GM12878 (cell line): ENCODE measurements around the gene MSGN1. TPM values are rescaled to one million over a fixed set of nuclear protein-coding genes. Genes with fewer than 3 reads are reported as not detected.

Experiments
- ATAC-seq: fragments of 200-7000 bp; cut with Tn5 transposase; 3 replicates; pipeline ENCODE4 v1.9.1; 2020; ENCODE audit warnings: mild to moderate bottlenecking, moderate library complexity
- BruUV-seq: library from RNA; stranded (reverse); fragments of 400-500 nt; replicated peaks from 2 replicates; lab custom pipeline; 2021; lab: Mats Ljungman, UMichigan
- CTCF ChIA-PET: fragments of 300-600 bp; sonication (Branson Sonifier 250); formaldehyde crosslinking; extraction: SDS; loops from one replicate; lab custom pipeline; 2021; ENCODE audit warnings: inconsistent platforms; lab: Yijun Ruan, JAX
- POLR2A ChIA-PET: fragments of 350-600 bp; formaldehyde crosslinking; extraction: SDS; loops from one replicate; lab custom pipeline; 2021; ENCODE audit warnings: inconsistent platforms; lab: Charles Lee
- RAD21 ChIA-PET: fragments of 300-600 bp; sonication (Branson Sonifier 250); formaldehyde crosslinking; loops from one replicate; lab custom pipeline; 2023; ENCODE audit warnings: antibody characterized with exemption; ENCODE audit not compliant: unreplicated experiment; lab: Charles Lee
- SMC1A ChIA-PET: fragments of 300-600 bp; sonication (Branson Sonifier 250); formaldehyde crosslinking; loops from one replicate; lab custom pipeline; 2023; ENCODE audit not compliant: unreplicated experiment, uncharacterized antibody; lab: Charles Lee
- DNase-seq: peaks from one replicate; pipeline ENCODE4 v3.0.0-alpha.2; 2011; ENCODE audit warnings: low read depth, low spot score
- FAIRE-seq: peaks from 3 replicates; lab custom pipeline; 2011; peaks lifted over from hg19 to GRCh38; lab: Jason Lieb, UNC
- H2AFZ ChIP-seq: 2 replicates; pipeline ENCODE4 v1.6.0; 2011; ENCODE audit warnings: low read depth, low read length, control low read depth; ENCODE audit not compliant: control insufficient read depth
- H3K27ac ChIP-seq: 2 replicates; pipeline ENCODE4 v1.5.1; 2011; ENCODE audit warnings: control low read depth; ENCODE audit not compliant: control insufficient read depth, insufficient read depth
- H3K27me3 ChIP-seq, 2 experiments: replicated peaks in 1 of 2; 2 replicates each; pipeline versions ENCODE4 v1.6.0 to v1.6.1; 2011; ENCODE audit warnings: low read length in 1 of 2; ENCODE audit not compliant: control insufficient read depth in 2 of 2, insufficient read depth in 2 of 2
- H3K36me3 ChIP-seq, 2 experiments: 2 replicates each; pipeline ENCODE4 v1.5.1; 2011; ENCODE audit warnings: low read length in 1 of 2; ENCODE audit not compliant: control insufficient read depth in 2 of 2, insufficient read depth in 2 of 2
- H3K4me1 ChIP-seq: 2 replicates; pipeline ENCODE4 v1.6.1; 2011; ENCODE audit warnings: mild to moderate bottlenecking, low read length, moderate library complexity, mixed read lengths; ENCODE audit not compliant: control insufficient read depth, insufficient read depth
- H3K4me2 ChIP-seq: 2 replicates; pipeline ENCODE4 v1.6.0; 2011; ENCODE audit warnings: control low read depth; ENCODE audit not compliant: control insufficient read depth, insufficient read depth
- H3K4me3 ChIP-seq: fragments of 200-600 bp; sonication (generic); 2 replicates; pipeline ENCODE4 v1.5.1; 2016
- H3K79me2 ChIP-seq: 2 replicates; pipeline ENCODE4 v1.6.0; 2011; ENCODE audit warnings: low read length; ENCODE audit not compliant: control insufficient read depth, insufficient read depth
- H3K9ac ChIP-seq: 2 replicates; pipeline ENCODE4 v1.8.0; 2011; ENCODE audit warnings: low read length, control low read depth, mixed read lengths; ENCODE audit not compliant: control insufficient read depth, insufficient read depth
- H3K9me3 ChIP-seq: replicated peaks from 3 replicates; pipeline ENCODE4 v1.5.1; 2011; ENCODE audit warnings: mild to moderate bottlenecking, low read length; ENCODE audit not compliant: control insufficient read depth, insufficient read depth
- H4K20me1 ChIP-seq: 2 replicates; pipeline ENCODE4 v1.6.0; 2011; ENCODE audit not compliant: control insufficient read depth, insufficient read depth
- ATF2 ChIP-seq: IDR thresholded peaks from 2 replicates; pipeline ENCODE4 v1.6.1; 2012; ENCODE audit warnings: low read length, inconsistent platforms
- CTCF ChIP-seq, 3 experiments: IDR thresholded peaks in 2 of 3; conservative IDR thresholded peaks in 1 of 3; 2 replicates each; pipeline ENCODE4 v1.5.1; 2011; ENCODE audit warnings: low read depth in 3 of 3, low read length in 3 of 3, mild to moderate bottlenecking in 3 of 3, control low read depth in 2 of 3, moderate library complexity in 2 of 3, inconsistent platforms in 1 of 3, mixed read lengths in 1 of 3; ENCODE audit not compliant: control insufficient read depth in 2 of 3, insufficient read depth in 1 of 3; ENCODE audit errors: extremely low read depth in 1 of 3
- ESRRA ChIP-seq: IDR thresholded peaks from 2 replicates; pipeline ENCODE4 v1.6.1; 2012; ENCODE audit warnings: mild to moderate bottlenecking, low read length, improper control_type of control experiment
- GATAD2B ChIP-seq: fragments of 450-650 bp; conservative IDR thresholded peaks from 2 replicates; pipeline ENCODE4 v1.6.1; 2017; ENCODE audit warnings: low read depth, mild to moderate bottlenecking, moderate library complexity
- JUNB ChIP-seq: IDR thresholded peaks from 2 replicates; pipeline ENCODE4 v1.6.1; 2016; ENCODE audit warnings: antibody characterized with exemption, mild to moderate bottlenecking
- RBBP5 ChIP-seq: fragments of 200-600 bp; sonication (generic); conservative IDR thresholded peaks from 2 replicates; pipeline ENCODE4 v1.6.1; 2016
- TARDBP ChIP-seq: IDR thresholded peaks from 2 replicates; pipeline ENCODE4 v1.6.1; 2016; ENCODE audit warnings: borderline replicate concordance
- WRNIP1 ChIP-seq: IDR thresholded peaks from 2 replicates; pipeline ENCODE4 v1.6.1; 2011; ENCODE audit warnings: low read depth, low read length, improper control_type of control experiment, borderline replicate concordance
- WGBS: methylation state at CpG from one replicate; pipeline ENCODE4 v1.1.6; 2016; ENCODE audit warnings: low lambda C conversion rate; ENCODE audit not compliant: insufficient replicate concordance, insufficient coverage; ENCODE audit errors: missing lambda C conversion rate; 5-methylcytosine and 5-hydroxymethylcytosine counted together
- in situ Hi-C: fragments of 300-500 bp; cut with MboI; formaldehyde crosslinking; loops from 9 replicates; pipeline ENCODE4 v1.14.3; 2018; ENCODE audit warnings: mixed read lengths
- intact Hi-C: fragments of 100-400 bp; cut with micrococcal nuclease; formaldehyde crosslinking; loops from one replicate; pipeline ENCODE4 v1.14.2; 2022; ENCODE audit not compliant: unreplicated experiment
- polyA plus RNA-seq, 11 experiments: library from polyadenylated mRNA; depleted of rRNA in 4 of 11; unstranded in 6 of 11; stranded (reverse) in 5 of 11; fragments of >200 nt; fragmentation: Nextera tagmentation in 4 of 11; fragmentation: Illumina TruSeq in 1 of 11; extraction: Ambion mirVana in 4 of 11; extraction: Trizol in 1 of 11; gene quantifications; 1 replicate in 1 of 11; 2 replicates in 10 of 11; pipeline versions ENCODE4 v1.2.1 to v1.2.3, GENCODE V29; 2011 to 2016; ENCODE audit warnings: inconsistent platforms in 2 of 11, missing spikeins in 2 of 11, low read depth in 1 of 11
- total RNA-seq, 4 experiments: library from RNA; depleted of rRNA in 3 of 4; stranded (reverse); fragments of >200 nt in 3 of 4; fragmentation: Illumina TruSeq in 1 of 4; extraction: Trizol in 1 of 4; gene quantifications; 2 replicates each; pipeline versions ENCODE4 v1.2.1 to v1.2.3, GENCODE V29; 2013 to 2021

The MSGN1 gene
- total and polyA plus RNA-seq, 10 of the 15 experiments (the other 5 are each of a cell fraction or from before 2014, with no cell fraction given): 0.27 TPM; not detected in 9

GRCh38 chr2:17845806-17846205, 29.5 kb downstream of the MSGN1 start:
- no peak for TF ChIP-seq JUNB
- TF ChIP-seq WRNIP1: no peak
- no peak for TF ChIP-seq TARDBP
- TF ChIP-seq ATF2: no peak
- no peak for TF ChIP-seq RBBP5
- TF ChIP-seq CTCF (IDR thresholded peaks at IDR 0.05 in 2 of 3, conservative IDR thresholded peaks at IDR 0.05 in 1 of 3; ENCODE audit: control insufficient read depth in 2 of 3, extremely low read depth in 1 of 3, insufficient read depth in 1 of 3, low read depth in 3 of 3, low read length in 3 of 3): no peak
- TF ChIP-seq ESRRA: no peak
- TF ChIP-seq GATAD2B: no peak
- Histone ChIP-seq H3K9me3 (no peaks in the 10 kb centered on the region), H3K4me1 (no peaks in the 10 kb centered on the region), H3K79me2 (no peaks in the 10 kb centered on the region), H3K4me3 (no peak overlapping the region), H3K9ac (no peak overlapping the region), H3K36me3 (no peaks in the 10 kb centered on the region), H3K27me3 (0 out of 4 replicates have a peak, but pooled peaks cover 0 to 4% of the 10 kb centered on the region in 2 experiments), H2AFZ (no peak overlapping the region), H3K27ac (no peak overlapping the region), H3K4me2 (no peak overlapping the region), H4K20me1 (no peaks in the 10 kb centered on the region)
- ChIA-PET POLR2A (interaction anchor here (1.1 to 1.3 kb wide), 2 partner anchors 12 to 14 kb away, joined by 3 to 5 read pairs; no protein-coding TSS in a partner anchor), RAD21 (interaction anchor here (1.4 kb wide), 1 partner anchor 127 kb away, joined by 5 read pairs; no protein-coding TSS in a partner anchor), CTCF (interaction anchor here (0.9 to 4.0 kb wide), 7 partner anchors 10 to 303 kb away, joined by 3 to 33 read pairs (median 7); no protein-coding TSS in a partner anchor), SMC1A (interaction anchor here (0.9 to 2.2 kb wide), 6 partner anchors 13 to 126 kb away, joined by 3 to 13 read pairs (median 4); no protein-coding TSS in a partner anchor)
- WGBS: 37% methylated on average over 7 of the region's 7 CpGs
- intact Hi-C loops (no loop called here), in situ Hi-C loops (no loop called here)
- FAIRE-seq (no peak), DNase-seq (no peak), ATAC-seq (no peak)
- no TSS peak for BruUV-seq
